Neural cell (in vitro differentiated cells): ENCODE data around the gene KLHL17. TPM values are rescaled to one million over a fixed set of nuclear protein-coding genes. Genes with fewer than 3 reads are reported as not detected.

Source experiments
- H2AFZ ChIP-seq: fragments of 200-600, 300-800 bp; sonication (generic), shearing (Covaris generic); 2 replicates; pipeline ENCODE4 v1.6.0; 2014; ENCODE audit warnings: low read depth, mild to moderate bottlenecking, antibody characterized with exemption, low read length, moderate library complexity
- H3F3A ChIP-seq: fragments of 200-600 bp; shearing (Covaris generic); 2 replicates; pipeline ENCODE4 v1.6.1; 2016; ENCODE audit warnings: mild to moderate bottlenecking, moderate library complexity, mixed read lengths, antibody characterized with exemption, low read length; ENCODE audit not compliant: insufficient read depth, poor library complexity, severe bottlenecking
- H3K27ac ChIP-seq: fragments of 200-600, 300-800 bp; sonication (generic), shearing (Covaris generic); 2 replicates; pipeline ENCODE4 v1.5.1; 2014; ENCODE audit warnings: mild to moderate bottlenecking, low read length, moderate library complexity
- H3K27me3 ChIP-seq: fragments of 300-800, 200-600 bp; sonication (generic), shearing (Covaris generic); 2 replicates; pipeline ENCODE4 v1.6.0; 2014; ENCODE audit warnings: mild to moderate bottlenecking, low read depth, low read length, moderate library complexity; ENCODE audit not compliant: insufficient read depth
- H3K36me3 ChIP-seq: fragments of 300-800, 200-600 bp; sonication (generic), shearing (Covaris generic); 2 replicates; pipeline ENCODE4 v1.5.1; 2014; ENCODE audit warnings: mild to moderate bottlenecking, antibody characterized with exemption, low read length, moderate library complexity; ENCODE audit not compliant: insufficient read depth
- H3K4me2 ChIP-seq: fragments of 300-800, 200-600 bp; sonication (generic), shearing (Covaris generic); 2 replicates; pipeline ENCODE4 v1.6.0; 2014; ENCODE audit warnings: mild to moderate bottlenecking, low read length
- H3K4me3 ChIP-seq: fragments of 300-800, 200-600 bp; sonication (generic), shearing (Covaris generic); 2 replicates; pipeline ENCODE4 v1.5.1; 2014; ENCODE audit warnings: mild to moderate bottlenecking, low read length, moderate library complexity
- H3K79me2 ChIP-seq: fragments of 200-600 bp; shearing (Covaris generic); replicated peaks from 2 replicates; pipeline ENCODE4 v1.6.0; 2014; ENCODE audit warnings: mild to moderate bottlenecking, low read length, moderate library complexity; ENCODE audit not compliant: insufficient read depth
- H3K9ac ChIP-seq: fragments of 300-800, 200-600 bp; sonication (generic), shearing (Covaris generic); 2 replicates; pipeline ENCODE4 v1.6.1; 2016; ENCODE audit warnings: mild to moderate bottlenecking, low read length, mixed read lengths
- H3K9me2 ChIP-seq: fragments of 200-600 bp; shearing (Covaris generic); 2 replicates; pipeline ENCODE4 v1.6.1; 2016; ENCODE audit warnings: mild to moderate bottlenecking, low read length, mixed read lengths; ENCODE audit not compliant: insufficient read depth
- H3K9me3 ChIP-seq: fragments of 200-600, 300-800 bp; sonication (generic), shearing (Covaris generic); 2 replicates; pipeline ENCODE4 v1.6.1; 2016; ENCODE audit warnings: mild to moderate bottlenecking, mixed run types, low read length, moderate library complexity, mixed read lengths
- H4K20me1 ChIP-seq: fragments of 200-600 bp; shearing (Covaris generic); 2 replicates; pipeline ENCODE4 v1.6.1; 2016; ENCODE audit warnings: mild to moderate bottlenecking, mixed run types; ENCODE audit not compliant: insufficient read depth
- EP300 ChIP-seq: fragments of 450-650 bp; conservative IDR thresholded peaks from 2 replicates; pipeline ENCODE4 v1.6.1; 2014; ENCODE audit warnings: antibody characterized with exemption, mild to moderate bottlenecking, moderate library complexity; ENCODE audit not compliant: poor library complexity, severe bottlenecking
- EZH2 ChIP-seq: fragments of 200-600, 300-800 bp; shearing (Covaris generic), sonication (generic); IDR thresholded peaks from 2 replicates; pipeline ENCODE4 v1.6.1; 2014; ENCODE audit warnings: antibody characterized with exemption, low read length, borderline replicate concordance, mild to moderate bottlenecking; ENCODE audit not compliant: insufficient read depth, poor library complexity, severe bottlenecking
- MXI1 ChIP-seq: fragments of 450-650 bp; conservative IDR thresholded peaks from 2 replicates; pipeline ENCODE4 v1.6.1; 2014; ENCODE audit warnings: antibody characterized with exemption, mild to moderate bottlenecking; ENCODE audit not compliant: poor library complexity, severe bottlenecking
- POLR2AphosphoS5 ChIP-seq: IDR thresholded peaks from 2 replicates; pipeline ENCODE4 v1.6.1; 2012
- RAD21 ChIP-seq: fragments of 450-650 bp; conservative IDR thresholded peaks from 2 replicates; pipeline ENCODE4 v1.6.1; 2014; ENCODE audit warnings: antibody characterized with exemption, mild to moderate bottlenecking, moderate library complexity
- SMC3 ChIP-seq: fragments of 450-650 bp; conservative IDR thresholded peaks from 2 replicates; pipeline ENCODE4 v1.6.1; 2014; ENCODE audit warnings: antibody characterized with exemption, mild to moderate bottlenecking, moderate library complexity; ENCODE audit not compliant: poor library complexity
- TAF1 ChIP-seq: IDR thresholded peaks from 2 replicates; pipeline ENCODE4 v1.6.1; 2012; ENCODE audit warnings: low read depth
- polyA plus RNA-seq: library from polyadenylated mRNA; depleted of rRNA; stranded (reverse); fragments of >200 nt; gene quantifications from 2 replicates; pipeline ENCODE4 v1.2.3, GENCODE V29; 2014
- TF ChIP-seq, protein P1 (sequence below): fragments of 450-650 bp; IDR thresholded peaks from 2 replicates; pipeline ENCODE4 v1.5.1; 2014; ENCODE audit warnings: antibody characterized with exemption, mild to moderate bottlenecking, moderate library complexity; ENCODE audit not compliant: poor library complexity, severe bottlenecking
- TF ChIP-seq, protein P2 (sequence below): IDR thresholded peaks from 2 replicates; pipeline ENCODE4 v1.6.1; 2012; ENCODE audit warnings: borderline replicate concordance

The KLHL17 gene
- polyA plus RNA-seq, 1 donor from 2014 or later: 52.3 TPM

DNA sequence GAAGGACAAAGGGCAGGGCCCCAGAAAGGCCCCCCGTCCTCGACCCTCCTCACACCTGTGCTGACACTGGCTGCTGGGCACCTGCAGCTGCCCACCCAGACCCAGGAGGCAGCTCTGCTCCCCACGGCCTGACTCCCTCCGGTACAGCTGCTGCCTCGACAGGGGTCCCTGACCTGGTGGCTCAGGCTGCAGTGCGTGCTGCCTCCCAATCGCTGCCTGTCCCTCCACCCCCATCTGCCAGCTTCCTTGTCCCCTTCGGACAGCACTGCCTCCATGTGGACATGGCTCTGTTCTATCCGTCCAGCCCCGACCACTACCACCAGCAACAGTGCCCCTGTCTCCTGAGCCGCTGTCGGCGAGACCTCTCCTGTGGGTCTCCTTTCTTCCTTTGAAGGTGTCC is 5.5 kb upstream of the KLHL17 start:
- no peaks in the 10 kb centered on the region for H3K9me2 ChIP-seq
- TF ChIP-seq, protein P1, sequence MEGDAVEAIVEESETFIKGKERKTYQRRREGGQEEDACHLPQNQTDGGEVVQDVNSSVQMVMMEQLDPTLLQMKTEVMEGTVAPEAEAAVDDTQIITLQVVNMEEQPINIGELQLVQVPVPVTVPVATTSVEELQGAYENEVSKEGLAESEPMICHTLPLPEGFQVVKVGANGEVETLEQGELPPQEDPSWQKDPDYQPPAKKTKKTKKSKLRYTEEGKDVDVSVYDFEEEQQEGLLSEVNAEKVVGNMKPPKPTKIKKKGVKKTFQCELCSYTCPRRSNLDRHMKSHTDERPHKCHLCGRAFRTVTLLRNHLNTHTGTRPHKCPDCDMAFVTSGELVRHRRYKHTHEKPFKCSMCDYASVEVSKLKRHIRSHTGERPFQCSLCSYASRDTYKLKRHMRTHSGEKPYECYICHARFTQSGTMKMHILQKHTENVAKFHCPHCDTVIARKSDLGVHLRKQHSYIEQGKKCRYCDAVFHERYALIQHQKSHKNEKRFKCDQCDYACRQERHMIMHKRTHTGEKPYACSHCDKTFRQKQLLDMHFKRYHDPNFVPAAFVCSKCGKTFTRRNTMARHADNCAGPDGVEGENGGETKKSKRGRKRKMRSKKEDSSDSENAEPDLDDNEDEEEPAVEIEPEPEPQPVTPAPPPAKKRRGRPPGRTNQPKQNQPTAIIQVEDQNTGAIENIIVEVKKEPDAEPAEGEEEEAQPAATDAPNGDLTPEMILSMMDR: no peak
- TF ChIP-seq POLR2AphosphoS5 (no peak), EP300 (no peak), EZH2 (no peak), RAD21 (no peak), MXI1 (no peak), SMC3 (no peak), TAF1 (no peak)
- TF ChIP-seq, protein P2, sequence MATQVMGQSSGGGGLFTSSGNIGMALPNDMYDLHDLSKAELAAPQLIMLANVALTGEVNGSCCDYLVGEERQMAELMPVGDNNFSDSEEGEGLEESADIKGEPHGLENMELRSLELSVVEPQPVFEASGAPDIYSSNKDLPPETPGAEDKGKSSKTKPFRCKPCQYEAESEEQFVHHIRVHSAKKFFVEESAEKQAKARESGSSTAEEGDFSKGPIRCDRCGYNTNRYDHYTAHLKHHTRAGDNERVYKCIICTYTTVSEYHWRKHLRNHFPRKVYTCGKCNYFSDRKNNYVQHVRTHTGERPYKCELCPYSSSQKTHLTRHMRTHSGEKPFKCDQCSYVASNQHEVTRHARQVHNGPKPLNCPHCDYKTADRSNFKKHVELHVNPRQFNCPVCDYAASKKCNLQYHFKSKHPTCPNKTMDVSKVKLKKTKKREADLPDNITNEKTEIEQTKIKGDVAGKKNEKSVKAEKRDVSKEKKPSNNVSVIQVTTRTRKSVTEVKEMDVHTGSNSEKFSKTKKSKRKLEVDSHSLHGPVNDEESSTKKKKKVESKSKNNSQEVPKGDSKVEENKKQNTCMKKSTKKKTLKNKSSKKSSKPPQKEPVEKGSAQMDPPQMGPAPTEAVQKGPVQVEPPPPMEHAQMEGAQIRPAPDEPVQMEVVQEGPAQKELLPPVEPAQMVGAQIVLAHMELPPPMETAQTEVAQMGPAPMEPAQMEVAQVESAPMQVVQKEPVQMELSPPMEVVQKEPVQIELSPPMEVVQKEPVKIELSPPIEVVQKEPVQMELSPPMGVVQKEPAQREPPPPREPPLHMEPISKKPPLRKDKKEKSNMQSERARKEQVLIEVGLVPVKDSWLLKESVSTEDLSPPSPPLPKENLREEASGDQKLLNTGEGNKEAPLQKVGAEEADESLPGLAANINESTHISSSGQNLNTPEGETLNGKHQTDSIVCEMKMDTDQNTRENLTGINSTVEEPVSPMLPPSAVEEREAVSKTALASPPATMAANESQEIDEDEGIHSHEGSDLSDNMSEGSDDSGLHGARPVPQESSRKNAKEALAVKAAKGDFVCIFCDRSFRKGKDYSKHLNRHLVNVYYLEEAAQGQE: no peak
- no peak overlapping the region for H2AFZ ChIP-seq
- no peaks in the 10 kb centered on the region for H3F3A ChIP-seq
- H3K9me3 ChIP-seq: no peaks in the 10 kb centered on the region
- peaks cover 4% of the 10 kb centered on the region for H3K36me3 ChIP-seq
- no peak overlapping the region for H3K9ac ChIP-seq
- no peaks in the 10 kb centered on the region for H3K27me3 ChIP-seq
- peaks cover 7% of the 10 kb centered on the region for H3K79me2 ChIP-seq
- H3K4me2 ChIP-seq: no peak overlapping the region
- no peak overlapping the region for H3K27ac ChIP-seq
- no peaks in the 10 kb centered on the region for H4K20me1 ChIP-seq
- no peak overlapping the region for H3K4me3 ChIP-seq

DNA sequence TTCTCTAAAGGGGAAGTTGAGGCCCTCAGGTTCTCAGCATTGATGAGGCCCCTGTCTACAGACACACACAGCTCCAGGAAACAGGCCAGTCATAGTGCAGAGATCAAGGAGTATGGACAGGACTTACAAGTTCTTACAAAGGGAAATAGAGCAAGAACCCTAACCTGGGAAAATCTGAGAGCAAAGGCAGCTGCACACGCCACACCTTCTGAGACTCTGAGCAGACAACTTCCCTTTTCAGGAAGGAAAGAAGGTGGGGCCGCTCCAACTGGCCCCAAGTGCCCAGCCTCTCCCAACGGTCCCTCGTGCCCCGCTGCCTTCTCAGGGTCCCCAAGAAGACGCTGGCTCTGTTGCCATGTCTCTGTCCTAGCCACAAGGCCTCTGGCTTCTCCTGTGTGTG is 4.9 kb upstream of the KLHL17 start:
- Histone ChIP-seq H3K9ac (no peak overlapping the region), H3K79me2 (peaks cover 7% of the 10 kb centered on the region), H3K36me3 (no peaks in the 10 kb centered on the region), H3F3A (no peaks in the 10 kb centered on the region), H4K20me1 (no peaks in the 10 kb centered on the region), H3K4me2 (no peak overlapping the region), H3K4me3 (no peak overlapping the region), H3K27me3 (no peaks in the 10 kb centered on the region), H3K9me3 (no peaks in the 10 kb centered on the region), H3K9me2 (no peaks in the 10 kb centered on the region), H2AFZ (no peak overlapping the region), H3K27ac (no peak overlapping the region)
- TF ChIP-seq, protein P2: no peak
- no peak for TF ChIP-seq POLR2AphosphoS5
- TF ChIP-seq, protein P1: no peak
- no peak for TF ChIP-seq RAD21
- no peak for TF ChIP-seq SMC3
- no peak for TF ChIP-seq TAF1
- TF ChIP-seq EZH2: no peak
- TF ChIP-seq EP300: no peak
- TF ChIP-seq MXI1: no peak
